OCI-LY1 (cell line): Measurements from ENCODE around the gene AMHR2.
A peak's percentile ranks its signal among the peaks of the same experiment; 100 is the strongest.

Experiments used
- CTCF ChIP-seq: fragments of 200-600 bp; sonication (generic), shearing (Covaris generic); IDR thresholded peaks from 2 replicates; pipeline ENCODE4 v1.5.1; 2017; ENCODE audit warnings: mild to moderate bottlenecking, antibody characterized with exemption, low read length, moderate library complexity, mixed read lengths
- EZH2 ChIP-seq: fragments of 200-600 bp; sonication (generic), shearing (Covaris generic); IDR thresholded peaks from 2 replicates; pipeline ENCODE4 v1.8.0; 2017; ENCODE audit warnings: borderline replicate concordance, mixed run types, mild to moderate bottlenecking, antibody characterized with exemption, low read length, moderate library complexity, mixed read lengths

GRCh38 chr12:53381731-53382630, 41.7 kb upstream of the AMHR2 start:
- peak; percentile 68 for TF ChIP-seq CTCF
- no peak for TF ChIP-seq EZH2
